IMR-90 (cell line): ENCODE results near the gene NTMT1. TPM values are rescaled to one million over a fixed set of nuclear protein-coding genes. Genes with fewer than 3 reads are reported as not detected.

Experiments used
- ATAC-seq: fragments of 200-7000 bp; cut with Tn5 transposase; 2 replicates; pipeline ENCODE4 v1.9.1; 2020; ENCODE audit warnings: low read depth, mild to moderate bottlenecking, moderate library complexity
- BruUV-seq: library from RNA; stranded (reverse); fragments of 400-500 nt; replicated peaks from 2 replicates; lab custom pipeline; 2021; lab: Mats Ljungman, UMichigan
- CTCF ChIA-PET: fragments of 300-600 bp; formaldehyde crosslinking; extraction: SDS; loops from one replicate; lab custom pipeline; 2021; ENCODE audit warnings: antibody characterized with exemption; lab: Yijun Ruan, JAX
- POLR2A ChIA-PET: fragments of 300-600 bp; sonication (Branson Sonifier 250); formaldehyde crosslinking; loops from one replicate; lab custom pipeline; 2022; ENCODE audit warnings: antibody characterized with exemption; ENCODE audit not compliant: unreplicated experiment; lab: Charles Lee
- DNase-seq: peaks from one replicate; pipeline ENCODE4 v3.0.0; 2013
- H2AFZ ChIP-seq: replicated peaks from 2 replicates; pipeline ENCODE3; 2013; ENCODE audit warnings: low read length, mild to moderate bottlenecking; ENCODE audit not compliant: poor library complexity
- H2AK5ac ChIP-seq: 2 replicates; pipeline ENCODE4 v1.6.1; 2013; ENCODE audit warnings: low read depth, low read length, inconsistent platforms
- H2AK9ac ChIP-seq: replicated peaks from 2 replicates; pipeline ENCODE3; 2013; ENCODE audit warnings: mild to moderate bottlenecking, low read depth, low read length, moderate library complexity; ENCODE audit not compliant: poor library complexity
- H2BK120ac ChIP-seq: 2 replicates; pipeline ENCODE4 v1.6.1; 2013; ENCODE audit warnings: low read depth, low read length, inconsistent platforms
- H2BK15ac ChIP-seq: 3 replicates; pipeline ENCODE4 v1.6.1; 2013; ENCODE audit warnings: low read depth, low read length, inconsistent platforms
- H2BK20ac ChIP-seq: 2 replicates; pipeline ENCODE4 v1.6.1; 2013; ENCODE audit warnings: low read depth, mild to moderate bottlenecking, inconsistent platforms, low read length, moderate library complexity
- H2BK5ac ChIP-seq: 2 replicates; pipeline ENCODE4 v1.6.1; 2013; ENCODE audit warnings: mild to moderate bottlenecking, low read depth, low read length, inconsistent platforms; ENCODE audit not compliant: poor library complexity, severe bottlenecking
- H3K14ac ChIP-seq: replicated peaks from 2 replicates; pipeline ENCODE4 v1.6.1; 2013; ENCODE audit warnings: low read depth, low read length, inconsistent platforms
- H3K18ac ChIP-seq: 2 replicates; pipeline ENCODE4 v1.6.1; 2013; ENCODE audit warnings: low read depth, low read length, control low read depth
- H3K23ac ChIP-seq: 2 replicates; pipeline ENCODE4 v1.6.1; 2013; ENCODE audit warnings: low read depth, low read length, inconsistent platforms
- H3K27ac ChIP-seq: 2 replicates; pipeline ENCODE4 v1.5.1; 2013; ENCODE audit warnings: mild to moderate bottlenecking, control low read depth, low read length; ENCODE audit not compliant: insufficient read depth
- H3K27me3 ChIP-seq: 2 replicates; pipeline ENCODE4 v1.6.1; 2013; ENCODE audit warnings: low read length; ENCODE audit not compliant: control insufficient read depth, insufficient read depth
- H3K36me3 ChIP-seq: 2 replicates; pipeline ENCODE4 v1.6.1; 2013; ENCODE audit warnings: low read length, mixed read lengths; ENCODE audit not compliant: control insufficient read depth, insufficient read depth
- H3K4ac ChIP-seq: 2 replicates; pipeline ENCODE4 v1.6.1; 2013; ENCODE audit warnings: low read depth, low read length, inconsistent platforms
- H3K4me1 ChIP-seq: 2 replicates; pipeline ENCODE4 v1.6.1; 2013; ENCODE audit warnings: low read length, mixed read lengths; ENCODE audit not compliant: control insufficient read depth, insufficient read depth
- H3K4me2 ChIP-seq: 2 replicates; pipeline ENCODE4 v1.6.1; 2013; ENCODE audit warnings: low read depth, mild to moderate bottlenecking, control low read depth, low read length, moderate library complexity
- H3K4me3 ChIP-seq: 2 replicates; pipeline ENCODE4 v1.5.1; 2013; ENCODE audit warnings: low read depth, mild to moderate bottlenecking, control low read depth, low read length, moderate library complexity; ENCODE audit not compliant: insufficient read depth
- H3K56ac ChIP-seq: 2 replicates; pipeline ENCODE4 v1.6.1; 2013; ENCODE audit warnings: low read length, inconsistent platforms; ENCODE audit not compliant: insufficient read depth; ENCODE audit errors: extremely low read depth
- H3K79me1 ChIP-seq, 2 experiments: 2 replicates each; pipeline ENCODE4 v1.6.1; 2013; ENCODE audit warnings: low read length in 2 of 2, inconsistent platforms in 1 of 2, low read depth in 1 of 2
- H3K9ac ChIP-seq: 2 replicates; pipeline ENCODE4 v1.6.1; 2013; ENCODE audit warnings: low read depth, low read length, control low read depth
- H3K9me1 ChIP-seq: 2 replicates; pipeline ENCODE4 v1.6.1; 2013; ENCODE audit warnings: low read length, inconsistent platforms; ENCODE audit not compliant: insufficient read depth
- H3K9me3 ChIP-seq: 2 replicates; pipeline ENCODE4 v1.6.1; 2013; ENCODE audit warnings: low read length; ENCODE audit not compliant: control insufficient read depth, insufficient read depth
- H4K20me1 ChIP-seq: 2 replicates; pipeline ENCODE4 v1.6.1; 2013; ENCODE audit warnings: low read length, inconsistent platforms; ENCODE audit not compliant: insufficient read depth
- H4K5ac ChIP-seq: 2 replicates; pipeline ENCODE4 v1.6.1; 2013; ENCODE audit warnings: mild to moderate bottlenecking, low read depth, low read length, control low read depth
- H4K8ac ChIP-seq, 2 experiments: 2 replicates each; pipeline ENCODE4 v1.6.1; 2013; ENCODE audit warnings: low read depth in 2 of 2, low read length in 2 of 2, control low read depth in 1 of 2, inconsistent platforms in 1 of 2
- H4K91ac ChIP-seq: 2 replicates; pipeline ENCODE4 v1.6.1; 2013; ENCODE audit warnings: low read depth, low read length, inconsistent platforms; ENCODE audit not compliant: insufficient read depth
- BHLHE40 ChIP-seq: fragments of 150-350 bp; IDR thresholded peaks from 2 replicates; pipeline ENCODE4 v1.6.1; 2016; ENCODE audit warnings: mild to moderate bottlenecking, low read depth, low read length
- CEBPB ChIP-seq: IDR thresholded peaks from 2 replicates; pipeline ENCODE4 v1.6.1; 2012; ENCODE audit warnings: low read depth, low read length, improper control_type of control experiment
- CHD1 ChIP-seq: IDR thresholded peaks from 2 replicates; pipeline ENCODE4 v1.6.1; 2012; ENCODE audit warnings: low read depth, low read length, improper control_type of control experiment
- CTCF ChIP-seq: conservative IDR thresholded peaks from 2 replicates; pipeline ENCODE4 v1.5.1; 2012; ENCODE audit warnings: mild to moderate bottlenecking, low read depth, low read length, improper control_type of control experiment
- ELK1 ChIP-seq: fragments of 150-350 bp; IDR thresholded peaks from 2 replicates; pipeline ENCODE4 v1.6.1; 2016; ENCODE audit warnings: low read depth, mild to moderate bottlenecking, low read length, moderate library complexity, borderline replicate concordance
- FOS ChIP-seq: fragments of 150-350 bp; IDR thresholded peaks from 2 replicates; pipeline ENCODE4 v1.6.1; 2016; ENCODE audit warnings: low read depth, low read length
- MAFK ChIP-seq: IDR thresholded peaks from 2 replicates; pipeline ENCODE4 v1.6.1; 2012; ENCODE audit warnings: low read depth, low read length, improper control_type of control experiment
- MAZ ChIP-seq: IDR thresholded peaks from 2 replicates; pipeline ENCODE4 v1.6.1; 2012; ENCODE audit warnings: low read depth, mild to moderate bottlenecking, low read length, improper control_type of control experiment, moderate library complexity, borderline replicate concordance
- MXI1 ChIP-seq: IDR thresholded peaks from 2 replicates; pipeline ENCODE4 v1.6.1; 2012; ENCODE audit warnings: low read depth, mild to moderate bottlenecking, low read length, moderate library complexity, borderline replicate concordance
- POLR2A ChIP-seq: IDR thresholded peaks from 2 replicates; pipeline ENCODE4 v1.6.1; 2012; ENCODE audit warnings: mild to moderate bottlenecking, low read depth, low read length
- RAD21 ChIP-seq: IDR thresholded peaks from 2 replicates; pipeline ENCODE4 v1.6.1; 2012; ENCODE audit warnings: low read length, improper control_type of control experiment
- RCOR1 ChIP-seq: IDR thresholded peaks from 2 replicates; pipeline ENCODE4 v1.6.1; 2012; ENCODE audit warnings: mild to moderate bottlenecking, low read length, improper control_type of control experiment; ENCODE audit not compliant: insufficient replicate concordance
- WGBS, 2 experiments: methylation state at CpG; one replicate each; pipeline versions ENCODE4 v1.1.5 to v1.1.7; 2013; ENCODE audit warnings: missing lambda C conversion rate in 2 of 2; ENCODE audit not compliant: insufficient read length in 1 of 2; ENCODE audit errors: extremely low coverage in 2 of 2; 5-methylcytosine and 5-hydroxymethylcytosine counted together
- dilution Hi-C: fragments of 300-500 bp; cut with HindIII; formaldehyde crosslinking; loops from one replicate; pipeline ENCODE4 v1.14.3; 2018; ENCODE audit warnings: low sequenced_read_pairs; ENCODE audit not compliant: unreplicated experiment
- in situ Hi-C: fragments of 300-500 bp; cut with MboI; formaldehyde crosslinking; loops from 3 replicates; pipeline ENCODE4 v1.14.3; 2019; ENCODE audit warnings: low sequenced_read_pairs, inconsistent platforms, mixed read lengths
- intact Hi-C: fragments of 100-400 bp; cut with micrococcal nuclease; formaldehyde crosslinking; loops from 2 replicates; pipeline ENCODE4 v1.10.0; 2022
- polyA plus RNA-seq, 3 experiments: library from polyadenylated mRNA; depleted of rRNA; stranded (reverse); fragments of >200 nt; gene quantifications; 2 replicates each; pipeline ENCODE4 v1.2.3, GENCODE V29; 2012; ENCODE audit warnings: low replicate concordance in 1 of 3
- total RNA-seq: library from RNA; depleted of rRNA; stranded (reverse); fragments of >200 nt; gene quantifications from 2 replicates; pipeline ENCODE4 v1.2.3, GENCODE V29; 2012

The NTMT1 gene
- total and polyA plus RNA-seq, 2 of the 4 experiments (the other 2 are of a cell fraction): 68.1 to 88.1 TPM

GRCh38 chr9:129669141-129669718 lies 43.3 kb downstream of the NTMT1 start:
- peaks cover 16% of the 10 kb centered on the region for H3K36me3 ChIP-seq
- peak; percentile 62 for ATAC-seq
- H2BK120ac ChIP-seq: peak overlapping the region; percentile 84
- peak overlapping the region; percentile 19 for H3K4me2 ChIP-seq
- peak overlapping the region; percentile 71 for H3K27ac ChIP-seq
- peak overlapping the region; percentile 8; the same call in 1 of the 2 replicates for H3K18ac ChIP-seq
- DNase-seq: peak; percentile 91
- peak overlapping the region; percentile 64 for H2BK5ac ChIP-seq
- no peak overlapping the region for H3K56ac ChIP-seq
- TF ChIP-seq POLR2A (peak; percentile 48; the same call in 1 of the 2 replicates), BHLHE40 (peak; percentile 90), MAZ (peak; percentile 60; the same call in 1 of the 2 replicates), CHD1 (no peak), CEBPB (0 out of 2 replicates have a peak, but pooled peaks have one; percentile 22), RCOR1 (no peak), MXI1 (peak; percentile 82), FOS (peak; percentile 65), ELK1 (no peak), MAFK (no peak; the same call in 1 of the 2 replicates), CTCF (0 out of 2 replicates have a peak, but pooled peaks have one; percentile 6), RAD21 (peak; percentile 27; the same call in 1 of the 2 replicates)
- H2BK20ac ChIP-seq: peak overlapping the region; percentile 64; the same call in 1 of the 2 replicates
- dilution Hi-C loops (no loop called here), in situ Hi-C loops (no loop called here), intact Hi-C loops (loop anchor here (5.0 kb wide), 1 partner anchor 43 kb away; no protein-coding TSS in a partner anchor)
- H3K79me1 ChIP-seq: peaks cover 10 to 72% of the 10 kb centered on the region in 2 experiments; a peak in 3 of 4 replicates
- peaks cover 33% of the 10 kb centered on the region for H3K4me1 ChIP-seq
- peak overlapping the region; percentile 80; the same call in 1 of the 2 replicates for H2AK5ac ChIP-seq
- H4K8ac ChIP-seq: peak overlapping the region in 1 of 2 experiments; percentile 61; a peak in 2 of 4 replicates
- peak overlapping the region; percentile 34; the same call in 1 of the 2 replicates for H3K14ac ChIP-seq
- H2BK15ac ChIP-seq: peak overlapping the region; percentile 4; the same call in 1 of the 3 replicates
- no peaks in the 10 kb centered on the region for H3K9me3 ChIP-seq
- no peak overlapping the region for H3K23ac ChIP-seq
- no TSS peak for BruUV-seq
- peak overlapping the region; percentile 18 for H2AK9ac ChIP-seq
- ChIA-PET CTCF (no interaction called here), POLR2A (no interaction called here)
- H3K9me1 ChIP-seq: peaks cover 11% of the 10 kb centered on the region
- peak overlapping the region; percentile 32; the same call in 1 of the 2 replicates for H4K5ac ChIP-seq
- peak overlapping the region; percentile 20; the same call in 1 of the 2 replicates for H3K9ac ChIP-seq
- H4K20me1 ChIP-seq: peaks cover 39% of the 10 kb centered on the region
- H3K4me3 ChIP-seq: no peak overlapping the region
- WGBS, 2 experiments: 80% methylated on average over 2 of the region's 17 CpGs; no CpG with 5 or more reads in 1 of the 2 experiments
- H2AFZ ChIP-seq: no peak overlapping the region
- H3K27me3 ChIP-seq: no peaks in the 10 kb centered on the region
- H3K4ac ChIP-seq: peak overlapping the region; percentile 75
- peak overlapping the region; percentile 77 for H4K91ac ChIP-seq
